Amniotic epithelial cell (primary cell): ENCODE data around the gene GLT8D1.

ENCODE experiments used
- DNase-seq: peaks from one replicate; pipeline ENCODE4 v3.0.0-alpha.2; 2010; ENCODE audit warnings: low read depth

GLT8D1 gene

GRCh38 chr3:52712291-52713212 lies 7.0 kb upstream of the GLT8D1 start:
- DNase-seq = no peak

- DNase-seq = no peak
These were observed 4.9 kb upstream of the GLT8D1 start for GRCh38 chr3:52710512-52710911.

- no peak for DNase-seq
These were observed 2.0 kb upstream of the GLT8D1 start for GRCh38 chr3:52707585-52707984.

- no peak for DNase-seq
These were observed 228 bp downstream of the GLT8D1 start for GRCh38 chr3:52705438-52705687.

GRCh38 chr3:52704611-52705437 lies 767 bp downstream of the GLT8D1 start:
- peak; percentile 21 for DNase-seq

GRCh38 chr3:52703341-52703740 lies 2.2 kb downstream of the GLT8D1 start:
- DNase-seq = peak; percentile 27

GRCh38 chr3:52697632-52697965 lies 8.0 kb downstream of the GLT8D1 start:
- DNase-seq = no peak

- no peak for DNase-seq
These were observed 8.6 kb downstream of the GLT8D1 start for GRCh38 chr3:52696830-52697631.

- no peak for DNase-seq
These were observed 9.6 kb downstream of the GLT8D1 start for GRCh38 chr3:52695798-52696671.

- DNase-seq = peak; percentile 67
These were observed 10.9 kb downstream of the GLT8D1 start for GRCh38 chr3:52694528-52695189.

GRCh38 chr3:52693071-52693470 lies 12.5 kb downstream of the GLT8D1 start:
- DNase-seq = no peak

- DNase-seq = no peak
These were observed 15.0 kb downstream of the GLT8D1 start for GRCh38 chr3:52690560-52690959.

GRCh38 chr3:52689151-52689550 lies 16.4 kb downstream of the GLT8D1 start:
- DNase-seq = no peak

- DNase-seq = peak; percentile 34
These were observed 17.3 kb downstream of the GLT8D1 start for GRCh38 chr3:52688266-52688665.

GRCh38 chr3:52685709-52686691 lies 19.6 kb downstream of the GLT8D1 start, which contains the start of the genes GNL3 and PBRM1:
GNL3 (plus strand) TSS chr3:52686032; CDS start chr3:52686093, 61 bp downstream.
PBRM1 (minus strand) TSS chr3:52685913.
- peak; percentile 94 for DNase-seq

- no peak for DNase-seq
These were observed 20.3 kb downstream of the GLT8D1 start for GRCh38 chr3:52685285-52685708.

GRCh38 chr3:52684184-52684583 lies 21.4 kb downstream of the GLT8D1 start:
- DNase-seq = no peak

- DNase-seq = no peak
These were observed 22.0 kb downstream of the GLT8D1 start for GRCh38 chr3:52683611-52684010.

- peak; percentile 78 for DNase-seq
These were observed 23.6 kb downstream of the GLT8D1 start for GRCh38 chr3:52682016-52682415.

- no peak for DNase-seq
These were observed 24.0 kb downstream of the GLT8D1 start for GRCh38 chr3:52681596-52681995.
